GM12878 (cell line): ENCODE data around the gene IL17B. TPM values are rescaled to one million over a fixed set of nuclear protein-coding genes. Genes with fewer than 3 reads are reported as not detected.

Experiments
- ATAC-seq: fragments of 200-7000 bp; cut with Tn5 transposase; 3 replicates; pipeline ENCODE4 v1.9.1; 2020; ENCODE audit warnings: mild to moderate bottlenecking, moderate library complexity
- BruUV-seq: library from RNA; stranded (reverse); fragments of 400-500 nt; replicated peaks from 2 replicates; lab custom pipeline; 2021; lab: Mats Ljungman, UMichigan
- CTCF ChIA-PET: fragments of 300-600 bp; sonication (Branson Sonifier 250); formaldehyde crosslinking; extraction: SDS; loops from one replicate; lab custom pipeline; 2021; ENCODE audit warnings: inconsistent platforms; lab: Yijun Ruan, JAX
- POLR2A ChIA-PET: fragments of 350-600 bp; formaldehyde crosslinking; extraction: SDS; loops from one replicate; lab custom pipeline; 2021; ENCODE audit warnings: inconsistent platforms; lab: Charles Lee
- RAD21 ChIA-PET: fragments of 300-600 bp; sonication (Branson Sonifier 250); formaldehyde crosslinking; loops from one replicate; lab custom pipeline; 2023; ENCODE audit warnings: antibody characterized with exemption; ENCODE audit not compliant: unreplicated experiment; lab: Charles Lee
- SMC1A ChIA-PET: fragments of 300-600 bp; sonication (Branson Sonifier 250); formaldehyde crosslinking; loops from one replicate; lab custom pipeline; 2023; ENCODE audit not compliant: unreplicated experiment, uncharacterized antibody; lab: Charles Lee
- DNase-seq: peaks from one replicate; pipeline ENCODE4 v3.0.0-alpha.2; 2011; ENCODE audit warnings: low read depth, low spot score
- FAIRE-seq: peaks from 3 replicates; lab custom pipeline; 2011; peaks lifted over from hg19 to GRCh38; lab: Jason Lieb, UNC
- H2AFZ ChIP-seq: 2 replicates; pipeline ENCODE4 v1.6.0; 2011; ENCODE audit warnings: low read depth, low read length, control low read depth; ENCODE audit not compliant: control insufficient read depth
- H3K27ac ChIP-seq: 2 replicates; pipeline ENCODE4 v1.5.1; 2011; ENCODE audit warnings: control low read depth; ENCODE audit not compliant: control insufficient read depth, insufficient read depth
- H3K27me3 ChIP-seq, 2 experiments: replicated peaks in 1 of 2; 2 replicates each; pipeline versions ENCODE4 v1.6.0 to v1.6.1; 2011; ENCODE audit warnings: low read length in 1 of 2; ENCODE audit not compliant: control insufficient read depth in 2 of 2, insufficient read depth in 2 of 2
- H3K36me3 ChIP-seq, 2 experiments: 2 replicates each; pipeline ENCODE4 v1.5.1; 2011; ENCODE audit warnings: low read length in 1 of 2; ENCODE audit not compliant: control insufficient read depth in 2 of 2, insufficient read depth in 2 of 2
- H3K4me1 ChIP-seq: 2 replicates; pipeline ENCODE4 v1.6.1; 2011; ENCODE audit warnings: mild to moderate bottlenecking, low read length, moderate library complexity, mixed read lengths; ENCODE audit not compliant: control insufficient read depth, insufficient read depth
- H3K4me2 ChIP-seq: 2 replicates; pipeline ENCODE4 v1.6.0; 2011; ENCODE audit warnings: control low read depth; ENCODE audit not compliant: control insufficient read depth, insufficient read depth
- H3K4me3 ChIP-seq: fragments of 200-600 bp; sonication (generic); 2 replicates; pipeline ENCODE4 v1.5.1; 2016
- H3K79me2 ChIP-seq: 2 replicates; pipeline ENCODE4 v1.6.0; 2011; ENCODE audit warnings: low read length; ENCODE audit not compliant: control insufficient read depth, insufficient read depth
- H3K9ac ChIP-seq: 2 replicates; pipeline ENCODE4 v1.8.0; 2011; ENCODE audit warnings: low read length, control low read depth, mixed read lengths; ENCODE audit not compliant: control insufficient read depth, insufficient read depth
- H3K9me3 ChIP-seq: replicated peaks from 3 replicates; pipeline ENCODE4 v1.5.1; 2011; ENCODE audit warnings: mild to moderate bottlenecking, low read length; ENCODE audit not compliant: control insufficient read depth, insufficient read depth
- H4K20me1 ChIP-seq: 2 replicates; pipeline ENCODE4 v1.6.0; 2011; ENCODE audit not compliant: control insufficient read depth, insufficient read depth
- ASH2L ChIP-seq: fragments of 300-600, 200-600 bp; sonication (generic); IDR thresholded peaks from 2 replicates; pipeline ENCODE4 v1.6.1; 2017; ENCODE audit warnings: low read depth, mild to moderate bottlenecking, borderline replicate concordance
- ATF3 ChIP-seq: IDR thresholded peaks from 2 replicates; pipeline ENCODE4 v1.6.1; 2011; ENCODE audit warnings: low read depth, mild to moderate bottlenecking, low read length, moderate library complexity, borderline replicate concordance; ENCODE audit errors: extremely low read depth
- BMI1 ChIP-seq: fragments of 450-650 bp; IDR thresholded peaks from 2 replicates; pipeline ENCODE4 v1.6.1; 2016; ENCODE audit warnings: mild to moderate bottlenecking, moderate library complexity, borderline replicate concordance
- CHD2 ChIP-seq: IDR thresholded peaks from 2 replicates; pipeline ENCODE4 v1.6.1; 2011; ENCODE audit warnings: low read depth, low read length, improper control_type of control experiment, borderline replicate concordance
- HDAC2 ChIP-seq: fragments of 200-600 bp; sonication (generic); IDR thresholded peaks from 2 replicates; pipeline ENCODE4 v1.6.1; 2017
- HSF1 ChIP-seq: fragments of 150-350 bp; IDR thresholded peaks from 2 replicates; pipeline ENCODE4 v1.6.1; 2014; ENCODE audit warnings: mild to moderate bottlenecking, low read depth, low read length
- IKZF2 ChIP-seq, 2 experiments: fragments of 450-650 bp; IDR thresholded peaks; 2 replicates each; pipeline ENCODE4 v1.6.1; 2017; ENCODE audit warnings: mild to moderate bottlenecking in 2 of 2, moderate library complexity in 2 of 2
- MYC ChIP-seq: IDR thresholded peaks from 2 replicates; pipeline ENCODE4 v1.6.1; 2011; ENCODE audit warnings: mild to moderate bottlenecking, low read length, moderate library complexity, inconsistent platforms; ENCODE audit not compliant: insufficient read depth, insufficient replicate concordance, insufficient read length, severe bottlenecking
- SIN3A ChIP-seq: IDR thresholded peaks from 2 replicates; pipeline ENCODE4 v1.6.1; 2012; ENCODE audit warnings: low read depth, low read length, improper control_type of control experiment
- SIX5 ChIP-seq: IDR thresholded peaks from 2 replicates; pipeline ENCODE4 v1.6.1; 2011; ENCODE audit warnings: mild to moderate bottlenecking, low read depth, low read length, moderate library complexity; ENCODE audit not compliant: severe bottlenecking
- ZNF384 ChIP-seq: IDR thresholded peaks from 2 replicates; pipeline ENCODE4 v1.6.1; 2012; ENCODE audit warnings: low read depth, mild to moderate bottlenecking, low read length, improper control_type of control experiment, borderline replicate concordance
- WGBS: methylation state at CpG from one replicate; pipeline ENCODE4 v1.1.6; 2016; ENCODE audit warnings: low lambda C conversion rate; ENCODE audit not compliant: insufficient replicate concordance, insufficient coverage; ENCODE audit errors: missing lambda C conversion rate; 5-methylcytosine and 5-hydroxymethylcytosine counted together
- in situ Hi-C: fragments of 300-500 bp; cut with MboI; formaldehyde crosslinking; loops from 9 replicates; pipeline ENCODE4 v1.14.3; 2018; ENCODE audit warnings: mixed read lengths
- intact Hi-C: fragments of 100-400 bp; cut with micrococcal nuclease; formaldehyde crosslinking; loops from one replicate; pipeline ENCODE4 v1.14.2; 2022; ENCODE audit not compliant: unreplicated experiment
- polyA plus RNA-seq, 11 experiments: library from polyadenylated mRNA; depleted of rRNA in 4 of 11; unstranded in 6 of 11; stranded (reverse) in 5 of 11; fragments of >200 nt; fragmentation: Nextera tagmentation in 4 of 11; fragmentation: Illumina TruSeq in 1 of 11; extraction: Ambion mirVana in 4 of 11; extraction: Trizol in 1 of 11; gene quantifications; 1 replicate in 1 of 11; 2 replicates in 10 of 11; pipeline versions ENCODE4 v1.2.1 to v1.2.3, GENCODE V29; 2011 to 2016; ENCODE audit warnings: inconsistent platforms in 2 of 11, missing spikeins in 2 of 11, low read depth in 1 of 11
- total RNA-seq, 4 experiments: library from RNA; depleted of rRNA in 3 of 4; stranded (reverse); fragments of >200 nt in 3 of 4; fragmentation: Illumina TruSeq in 1 of 4; extraction: Trizol in 1 of 4; gene quantifications; 2 replicates each; pipeline versions ENCODE4 v1.2.1 to v1.2.3, GENCODE V29; 2013 to 2021
- TF ChIP-seq, protein P1 (sequence below): IDR thresholded peaks from 2 replicates; pipeline ENCODE4 v1.6.1; 2011; ENCODE audit warnings: borderline replicate concordance, low read depth, mild to moderate bottlenecking, moderate library complexity, mixed read lengths, low read length; ENCODE audit not compliant: insufficient read depth; ENCODE audit errors: extremely low read length

IL17B gene
- total and polyA plus RNA-seq, 10 of the 15 experiments (the other 5 are each of a cell fraction or from before 2014, with no cell fraction given): not detected

GRCh38 chr5:149333711-149334443, 45.2 kb downstream of the IL17B start (continued):
- no peak for TF ChIP-seq ZNF384
- no peak for TF ChIP-seq SIN3A

DNA sequence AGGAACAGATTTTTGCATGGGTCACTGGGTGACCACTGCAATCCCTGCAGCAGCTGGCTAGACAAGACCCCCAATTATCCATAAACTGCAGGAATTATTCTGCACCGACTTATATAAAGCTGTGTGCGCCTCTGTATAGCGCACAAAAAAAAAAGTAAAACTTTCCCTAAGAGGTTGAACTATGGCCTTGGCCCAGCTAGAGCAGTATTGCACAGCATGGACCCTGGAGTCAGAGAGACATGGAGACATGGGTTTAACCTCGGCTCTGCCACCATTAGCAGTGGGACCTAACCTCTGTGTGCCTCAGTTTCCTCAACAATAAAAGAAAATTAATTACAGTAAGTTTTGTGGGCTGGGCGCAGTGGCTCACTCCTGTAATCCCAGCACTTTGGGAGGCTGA, 50.9 kb downstream of the IL17B start:
- Histone ChIP-seq H3K9me3 (no peaks in the 10 kb centered on the region; the same call in 2 of the 3 replicates), H3K4me3 (no peak overlapping the region), H3K27me3 (peaks cover 1 to 2% of the 10 kb centered on the region in 2 experiments; a peak in 2 of 4 replicates), H3K27ac (no peak overlapping the region), H3K79me2 (no peaks in the 10 kb centered on the region), H4K20me1 (no peaks in the 10 kb centered on the region), H3K4me2 (no peak overlapping the region), H2AFZ (no peak overlapping the region), H3K36me3 (no peaks in the 10 kb centered on the region)
- WGBS: 87% methylated on average over 5 of the region's 5 CpGs
- FAIRE-seq: no peak
- ATAC-seq: no peak
- POLR2A ChIA-PET: interaction anchor here (0.6 kb wide), 1 partner anchor 85 kb away, joined by 3 read pairs; no protein-coding TSS in a partner anchor
- intact Hi-C loops: no loop called here
- RAD21 ChIA-PET: no interaction called here
- no TSS peak for BruUV-seq
- SMC1A ChIA-PET: no interaction called here
- CTCF ChIA-PET: interaction anchor here (1.3 to 1.4 kb wide), 2 partner anchors 9 to 11 kb away, joined by 3 to 6 read pairs; no protein-coding TSS in a partner anchor
- TF ChIP-seq CHD2 (no peak), BMI1 (no peak), HSF1 (no peak), ATF3 (no peak), MYC (no peak), IKZF2 (IDR thresholded peaks at IDR 0.05) (no peak), SIX5 (no peak), HDAC2 (no peak), ASH2L (no peak)
- TF ChIP-seq, protein P1, sequence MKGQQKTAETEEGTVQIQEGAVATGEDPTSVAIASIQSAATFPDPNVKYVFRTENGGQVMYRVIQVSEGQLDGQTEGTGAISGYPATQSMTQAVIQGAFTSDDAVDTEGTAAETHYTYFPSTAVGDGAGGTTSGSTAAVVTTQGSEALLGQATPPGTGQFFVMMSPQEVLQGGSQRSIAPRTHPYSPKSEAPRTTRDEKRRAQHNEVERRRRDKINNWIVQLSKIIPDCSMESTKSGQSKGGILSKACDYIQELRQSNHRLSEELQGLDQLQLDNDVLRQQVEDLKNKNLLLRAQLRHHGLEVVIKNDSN: no peak
- TF ChIP-seq, all 136 proteins: peak for 0
- DNase-seq: no peak
- no peak overlapping the region for H3K9ac ChIP-seq
- H3K4me1 ChIP-seq: no peaks in the 10 kb centered on the region
- in situ Hi-C loops: no loop called here
